ENCODE data around the gene SRGN.
"Not testable (repeated sequence)": the region's sequence is repeated elsewhere in the genome, so short reads cannot be mapped to it uniquely, and the experiment has no call there.

The SRGN gene

DNA sequence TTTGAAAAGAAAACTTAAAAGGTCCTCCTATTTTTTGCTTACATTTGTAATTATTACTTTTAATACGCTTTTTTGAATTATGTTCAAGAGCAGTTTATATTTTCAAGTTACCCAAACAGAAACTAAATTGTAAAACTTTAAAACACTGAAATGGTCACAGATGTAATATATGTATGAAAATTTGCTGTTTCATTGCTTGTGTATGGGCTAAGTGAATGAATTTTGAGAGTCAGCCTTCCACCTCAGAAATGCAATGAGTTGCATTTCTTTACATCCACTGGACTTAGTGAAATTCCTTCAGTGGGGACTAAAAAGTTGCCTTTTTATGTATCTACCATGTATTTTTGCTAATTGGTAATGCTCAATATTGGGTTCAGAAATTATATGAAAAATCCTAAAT lies 37.7 kb downstream of the SRGN start:
- no peak for DNase-seq (ENCODE audit: insufficient read length, low spot score)

DNA sequence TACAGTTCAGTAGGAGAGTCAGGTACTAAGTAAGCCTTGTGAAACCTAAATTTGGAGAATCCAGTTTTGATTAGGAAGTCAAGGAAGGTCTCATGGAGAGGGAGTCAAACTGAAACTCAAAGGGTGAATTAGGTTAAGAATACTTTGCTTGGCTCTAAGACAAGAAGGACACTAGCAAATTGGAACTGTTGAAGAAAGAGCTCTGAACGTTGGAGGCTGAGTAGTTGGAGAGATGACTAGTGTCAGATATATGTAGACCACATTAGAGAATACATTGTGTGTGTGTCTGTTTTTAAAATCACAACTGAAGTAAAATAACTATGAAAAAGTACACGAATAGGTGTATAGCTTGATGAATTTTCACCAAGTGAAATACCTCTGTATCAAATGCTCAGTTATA lies 42.3 kb downstream of the SRGN start:
- no peak for FAIRE-seq
- no peak for DNase-seq (ENCODE audit: insufficient read length, low spot score)

More for the DNA sequence above, 37.7 kb downstream of the SRGN start:
- no peak for FAIRE-seq

DNA sequence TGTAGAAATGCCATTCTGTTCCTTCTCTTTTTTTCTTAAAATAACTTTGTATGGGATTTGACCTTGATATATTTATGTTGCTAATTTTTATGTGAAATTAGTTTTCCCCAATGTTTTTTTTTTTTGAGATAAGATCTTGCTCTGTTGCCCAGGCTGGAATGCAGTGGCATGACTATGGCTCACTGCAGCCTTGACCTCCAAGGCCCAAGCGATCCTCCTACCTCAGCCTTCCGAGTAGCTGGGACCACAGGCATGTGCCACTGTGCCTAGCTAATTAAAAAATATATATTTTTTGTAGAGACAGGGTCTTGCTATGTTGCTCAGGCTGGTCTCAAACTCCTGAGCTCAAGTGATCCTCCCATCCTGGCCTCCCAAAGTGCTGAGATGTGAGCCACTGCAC lies 52.1 kb downstream of the SRGN start:
- DNase-seq (ENCODE audit: insufficient read length, low spot score), result no peak
- FAIRE-seq, result no peak

DNA sequence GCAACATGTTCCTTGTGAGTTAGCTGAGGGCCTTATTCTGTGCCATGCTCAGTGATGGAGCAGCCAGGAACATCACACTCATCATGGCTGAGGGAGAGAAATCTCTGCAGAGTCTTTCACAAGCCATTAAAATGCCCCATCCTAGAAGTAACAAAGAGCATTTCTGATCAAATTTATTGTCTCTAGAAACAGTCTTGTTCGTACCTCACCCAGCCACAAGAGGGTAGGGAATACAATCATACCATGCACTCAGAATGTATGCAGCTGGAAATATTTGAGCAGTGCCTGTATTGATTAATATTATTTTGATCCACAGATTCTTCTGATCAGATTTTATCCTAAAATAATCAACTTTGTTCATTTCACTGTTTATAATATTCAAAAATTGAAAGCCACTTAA lies 53.4 kb downstream of the SRGN start:
- DNase-seq (ENCODE audit: insufficient read length, low spot score) (no peak), FAIRE-seq (no peak)

DNA sequence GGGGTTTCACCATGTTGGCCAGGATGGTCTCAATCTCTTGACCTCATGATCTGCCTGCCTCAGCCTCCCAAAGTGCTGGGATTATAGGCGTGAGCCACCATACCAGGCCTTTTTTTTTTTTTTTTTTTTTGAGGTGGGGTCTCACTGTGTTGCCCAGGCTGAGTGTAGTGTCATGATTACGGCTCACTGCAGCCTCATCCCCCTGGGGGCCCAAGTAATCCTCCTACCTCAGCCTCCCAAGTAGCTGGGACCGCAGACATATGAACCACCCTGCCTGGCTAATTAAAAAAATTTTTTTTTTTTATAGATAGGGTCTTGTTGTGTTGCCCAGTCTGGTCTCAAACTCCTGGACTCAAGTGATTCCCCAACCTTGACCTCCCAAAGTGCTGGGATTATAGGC lies 54.2 kb downstream of the SRGN start:
- not testable (repeated sequence) for DNase-seq (ENCODE audit: insufficient read length, low spot score); FAIRE-seq

DNA sequence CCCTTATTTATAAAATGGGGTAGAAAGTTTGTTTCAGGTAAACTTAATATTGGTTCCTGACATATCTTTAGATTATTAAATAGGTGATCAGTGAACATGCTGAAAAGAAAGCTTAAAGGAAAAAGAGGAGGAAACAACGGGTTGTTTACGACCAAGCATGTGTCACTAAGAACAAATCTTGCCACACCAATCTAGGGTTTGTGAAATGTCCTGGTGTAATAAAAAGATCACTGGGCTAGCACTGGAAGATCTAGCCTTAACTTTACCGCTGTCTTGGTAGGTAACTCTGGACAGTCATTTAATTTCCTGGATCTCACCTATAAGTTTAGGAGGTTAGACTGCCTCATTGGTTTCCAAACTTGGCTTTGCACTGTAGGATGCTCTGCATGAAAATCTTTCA lies 55.1 kb downstream of the SRGN start:
- FAIRE-seq, result no peak
- DNase-seq (ENCODE audit: insufficient read length, low spot score), result no peak

DNA sequence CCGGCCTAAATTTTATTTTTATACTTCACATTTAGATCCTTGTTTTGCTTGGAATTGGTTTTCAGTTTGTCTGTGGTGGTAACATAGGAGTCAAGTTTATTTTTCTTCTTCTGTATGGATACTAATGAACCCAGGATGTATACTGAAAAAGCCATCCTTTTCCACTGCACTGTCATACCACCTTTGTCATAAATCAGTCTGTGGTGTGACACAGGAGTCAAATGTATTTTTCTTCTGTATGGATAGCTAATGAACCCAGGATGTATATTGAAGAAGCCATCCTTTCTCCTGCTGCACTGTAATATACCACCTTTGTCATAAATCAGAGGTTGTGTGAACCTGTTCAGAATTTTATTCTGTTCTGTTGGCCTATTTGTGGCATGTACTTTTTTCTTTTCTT lies 57.4 kb downstream of the SRGN start:
- FAIRE-seq, result no peak
- no peak for DNase-seq (ENCODE audit: insufficient read length, low spot score)

DNA sequence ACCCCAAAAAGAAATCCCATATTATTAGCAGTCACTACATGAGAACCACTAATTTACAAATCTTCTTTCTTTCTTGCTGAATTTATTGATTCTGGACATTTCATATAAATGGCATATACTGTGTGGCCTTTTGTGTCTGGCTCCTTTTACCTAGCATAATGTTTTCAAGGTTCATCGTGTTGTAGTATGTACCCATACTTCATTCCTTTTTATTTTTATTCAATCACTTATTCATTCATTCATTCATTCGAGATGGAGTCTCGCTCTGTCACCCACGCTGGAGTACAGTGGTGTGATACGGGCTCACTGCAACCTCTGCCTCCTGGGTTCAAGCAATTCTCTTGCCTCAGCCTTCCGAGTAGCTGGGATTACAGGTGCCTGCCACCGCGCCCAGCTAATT lies 58.0 kb downstream of the SRGN start:
- FAIRE-seq (no peak), DNase-seq (ENCODE audit: insufficient read length, low spot score) (no peak)

DNA sequence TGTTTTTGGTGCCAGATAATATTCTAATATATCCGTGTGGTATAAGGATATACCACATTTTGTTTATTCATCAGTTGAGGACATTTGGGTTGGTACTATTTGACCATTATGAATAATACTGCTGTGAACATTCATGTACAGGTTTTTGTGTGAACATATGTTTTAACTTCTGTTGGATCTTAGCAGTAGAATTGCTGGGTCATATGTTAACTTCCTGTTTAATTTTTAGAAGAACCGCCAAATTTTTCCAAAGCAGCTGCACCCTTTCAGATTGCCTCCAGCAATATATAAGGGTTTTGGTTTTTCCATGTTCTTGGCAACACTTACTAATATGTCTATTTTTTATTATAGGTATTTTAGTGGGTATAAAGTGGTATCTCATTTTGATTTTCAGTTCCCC lies 58.9 kb downstream of the SRGN start:
- DNase-seq (ENCODE audit: insufficient read length, low spot score), result no peak

DNA sequence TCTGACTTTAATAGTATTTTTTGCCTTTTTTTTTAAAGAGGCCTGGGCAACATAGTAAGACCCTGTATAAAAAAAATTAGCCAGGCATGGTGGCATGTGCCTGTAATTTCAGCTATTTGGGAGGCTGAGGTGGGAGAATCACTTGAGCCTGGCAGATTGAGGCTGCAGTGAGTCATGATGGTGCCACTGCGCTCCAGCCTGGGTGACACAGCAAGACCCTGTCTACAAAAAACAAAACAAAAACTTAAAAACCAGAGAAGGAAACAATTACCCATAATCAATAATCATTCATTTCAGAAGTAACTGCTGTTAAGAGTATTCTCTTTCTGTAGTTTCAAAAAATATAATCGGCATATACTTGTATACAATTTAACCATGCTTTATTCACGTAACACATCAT lies 64.1 kb downstream of the SRGN start:
- no peak for FAIRE-seq
- DNase-seq (ENCODE audit: insufficient read length, low spot score), result no peak

More for the DNA sequence above, 58.9 kb downstream of the SRGN start:
- FAIRE-seq, result no peak

DNA sequence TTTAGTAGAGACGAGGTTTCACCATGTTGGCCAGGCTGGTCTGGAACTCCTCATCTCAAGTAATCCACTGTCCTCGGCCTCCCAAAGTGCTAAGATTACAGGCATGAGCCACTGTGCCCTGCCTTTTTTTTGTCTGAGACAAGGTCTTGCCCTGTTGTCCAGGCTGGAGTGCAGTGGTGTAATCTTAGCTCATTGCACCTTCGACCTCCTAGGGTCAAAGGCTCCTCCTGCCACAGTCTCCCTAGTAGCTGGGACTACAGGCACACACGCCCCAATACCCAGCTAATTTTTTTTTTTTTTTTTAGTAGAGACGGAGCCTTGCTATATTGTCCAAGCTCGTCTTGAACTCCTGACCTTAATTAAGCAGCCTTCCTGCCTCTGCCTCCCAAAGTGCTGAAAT lies 65.3 kb downstream of the SRGN start:
- DNase-seq (ENCODE audit: insufficient read length, low spot score) (no peak), FAIRE-seq (no peak)

Measured in HTR-8/SVneo (cell line).